OCI-LY7 (cell line): ENCODE results near the gene ENGASE. TPM values are rescaled to one million over a fixed set of nuclear protein-coding genes. Genes with fewer than 3 reads are reported as not detected.

Source experiments
- BruUV-seq: library from RNA; stranded (reverse); fragments of 400-500 nt; replicated peaks from 2 replicates; lab custom pipeline; 2021; lab: Mats Ljungman, UMichigan
- CTCF ChIA-PET: fragments of 300-600 bp; sonication (Branson Sonifier 250); formaldehyde crosslinking; loops from one replicate; lab custom pipeline; 2022; ENCODE audit warnings: antibody characterized with exemption; ENCODE audit not compliant: unreplicated experiment; lab: Charles Lee
- POLR2A ChIA-PET: fragments of 300-600 bp; sonication (Branson Sonifier 250); formaldehyde crosslinking; loops from one replicate; lab custom pipeline; 2022; ENCODE audit warnings: antibody characterized with exemption; lab: Charles Lee
- DNase-seq: peaks from one replicate; pipeline ENCODE4 v3.0.0-alpha.2; 2015; ENCODE audit warnings: low spot score
- H2AFZ ChIP-seq: fragments of 200-600 bp; sonication (generic), shearing (Covaris generic); 2 replicates; pipeline ENCODE4 v1.6.1; 2014; ENCODE audit warnings: mild to moderate bottlenecking, antibody characterized with exemption, low read length, moderate library complexity
- H3K27ac ChIP-seq: fragments of 200-600 bp; sonication (generic); 2 replicates; pipeline ENCODE4 v1.5.1; 2014; ENCODE audit warnings: mixed run types, low read depth, mild to moderate bottlenecking, moderate library complexity, low read length, inconsistent platforms; ENCODE audit not compliant: poor library complexity, severe bottlenecking
- H3K36me3 ChIP-seq: fragments of 200-600 bp; sonication (generic); 2 replicates; pipeline ENCODE4 v1.6.1; 2014; ENCODE audit warnings: mild to moderate bottlenecking, antibody characterized with exemption, low read length, moderate library complexity, mixed read lengths; ENCODE audit not compliant: insufficient read depth
- H3K4me1 ChIP-seq: fragments of 200-600 bp; sonication (generic); 2 replicates; pipeline ENCODE4 v1.5.1; 2014; ENCODE audit warnings: mild to moderate bottlenecking, low read length; ENCODE audit not compliant: insufficient read depth, poor library complexity, severe bottlenecking
- H3K4me2 ChIP-seq: fragments of 200-600 bp; sonication (generic); 2 replicates; pipeline ENCODE4 v1.6.1; 2014; ENCODE audit warnings: mild to moderate bottlenecking, low read length
- H3K4me3 ChIP-seq: fragments of 200-600 bp; sonication (generic); 2 replicates; pipeline ENCODE4 v1.5.1; 2014; ENCODE audit warnings: mild to moderate bottlenecking, low read depth, low read length; ENCODE audit not compliant: poor library complexity, severe bottlenecking
- H3K79me2 ChIP-seq: fragments of 200-600 bp; sonication (generic); 2 replicates; pipeline ENCODE4 v1.6.1; 2016; ENCODE audit warnings: low read depth, mild to moderate bottlenecking, low read length, moderate library complexity, mixed read lengths; ENCODE audit not compliant: insufficient read depth
- H3K9me2 ChIP-seq: fragments of 200-600 bp; sonication (generic); 2 replicates; pipeline ENCODE4 v1.6.1; 2016; ENCODE audit warnings: mild to moderate bottlenecking, low read length, mixed read lengths; ENCODE audit not compliant: insufficient read depth
- H3K9me3 ChIP-seq: fragments of 200-600 bp; sonication (generic); 2 replicates; pipeline ENCODE4 v1.6.1; 2014; ENCODE audit warnings: mild to moderate bottlenecking, mixed run types, low read length, mixed read lengths
- H4K20me1 ChIP-seq: fragments of 200-600 bp; sonication (generic); 2 replicates; pipeline ENCODE4 v1.6.1; 2014; ENCODE audit warnings: mild to moderate bottlenecking, antibody characterized with exemption, low read length, moderate library complexity, mixed read lengths; ENCODE audit not compliant: insufficient read depth
- CTCF ChIP-seq: fragments of 200-600 bp; sonication (generic); conservative IDR thresholded peaks from 2 replicates; pipeline ENCODE4 v1.5.1; 2014; ENCODE audit warnings: mild to moderate bottlenecking, antibody characterized with exemption, low read length, moderate library complexity, mixed read lengths
- EZH2phosphoT487 ChIP-seq: fragments of 200-600 bp; sonication (generic); IDR thresholded peaks from 2 replicates; pipeline ENCODE4 v1.6.1; 2018; ENCODE audit warnings: low read depth, borderline replicate concordance, mild to moderate bottlenecking, mixed run types, antibody characterized with exemption, low read length, moderate library complexity, mixed read lengths
- intact Hi-C: fragments of 100-400 bp; cut with micrococcal nuclease; formaldehyde crosslinking; loops from one replicate; pipeline ENCODE4 v1.10.0; 2022; ENCODE audit not compliant: unreplicated experiment
- total RNA-seq, 2 experiments: library from RNA; depleted of rRNA in 1 of 2; stranded (reverse); fragments of >200 nt in 1 of 2; shearing (Covaris generic) in 1 of 2; gene quantifications; 2 replicates each; pipeline ENCODE4 v1.2.3, GENCODE V29; 2014 to 2022

The ENGASE gene
- total RNA-seq, 2 experiments from 2014 or later = 8.4 to 35.1 TPM

- Histone ChIP-seq H3K9me2 (no peaks in the 10 kb centered on the region), H4K20me1 (no peaks in the 10 kb centered on the region), H3K27ac (no peak overlapping the region), H3K4me2 (no peak overlapping the region), H3K4me1 (no peaks in the 10 kb centered on the region), H3K9me3 (no peaks in the 10 kb centered on the region), H3K4me3 (no peak overlapping the region), H3K79me2 (no peaks in the 10 kb centered on the region), H3K36me3 (no peaks in the 10 kb centered on the region), H2AFZ (no peak overlapping the region)
- CTCF ChIA-PET = no interaction called here
- intact Hi-C loops = no loop called here
- BruUV-seq = no TSS peak
- TF ChIP-seq EZH2phosphoT487 = no peak
- no peak for TF ChIP-seq CTCF
- POLR2A ChIA-PET = no interaction called here
- no peak for DNase-seq
Measured at GRCh38 chr17:79114458-79115301, 40.1 kb downstream of the ENGASE start.

GRCh38 chr17:79115487-79115886 lies 40.9 kb downstream of the ENGASE start:
- H2AFZ ChIP-seq = no peak overlapping the region
- intact Hi-C loops = no loop called here
- no peaks in the 10 kb centered on the region for H3K4me1 ChIP-seq
- DNase-seq = no peak
- ChIA-PET POLR2A (no interaction called here), CTCF (no interaction called here)
- no peaks in the 10 kb centered on the region for H3K9me3 ChIP-seq
- no peak overlapping the region for H3K27ac ChIP-seq
- no peaks in the 10 kb centered on the region for H3K9me2 ChIP-seq
- H3K36me3 ChIP-seq = no peaks in the 10 kb centered on the region
- no peak overlapping the region for H3K4me3 ChIP-seq
- no peak overlapping the region for H3K4me2 ChIP-seq
- no TSS peak for BruUV-seq
- H4K20me1 ChIP-seq = no peaks in the 10 kb centered on the region
- H3K79me2 ChIP-seq = no peaks in the 10 kb centered on the region
- no peak for TF ChIP-seq EZH2phosphoT487
- TF ChIP-seq CTCF = no peak

- no peak overlapping the region for H2AFZ ChIP-seq
- H3K36me3 ChIP-seq = no peaks in the 10 kb centered on the region
- no peaks in the 10 kb centered on the region for H3K4me1 ChIP-seq
- no peak overlapping the region for H3K4me3 ChIP-seq
- H3K27ac ChIP-seq = no peak overlapping the region
- POLR2A ChIA-PET = no interaction called here
- TF ChIP-seq EZH2phosphoT487 (no peak), CTCF (no peak)
- H3K9me2 ChIP-seq = no peaks in the 10 kb centered on the region
- H3K79me2 ChIP-seq = no peaks in the 10 kb centered on the region
- no peaks in the 10 kb centered on the region for H4K20me1 ChIP-seq
- H3K4me2 ChIP-seq = no peak overlapping the region
- CTCF ChIA-PET = no interaction called here
- BruUV-seq = no TSS peak
- DNase-seq = no peak
- intact Hi-C loops = no loop called here
- no peaks in the 10 kb centered on the region for H3K9me3 ChIP-seq
Measured at GRCh38 chr17:79116575-79117368, 42.1 kb downstream of the ENGASE start.
